NCI-H2171 (cell line): ENCODE measurements around the gene OSBPL1A.

Experiments used
- DNase-seq: peaks from one replicate; lab custom pipeline; 2025; lab: John Stamatoyannopoulos, UW

OSBPL1A gene

DNA sequence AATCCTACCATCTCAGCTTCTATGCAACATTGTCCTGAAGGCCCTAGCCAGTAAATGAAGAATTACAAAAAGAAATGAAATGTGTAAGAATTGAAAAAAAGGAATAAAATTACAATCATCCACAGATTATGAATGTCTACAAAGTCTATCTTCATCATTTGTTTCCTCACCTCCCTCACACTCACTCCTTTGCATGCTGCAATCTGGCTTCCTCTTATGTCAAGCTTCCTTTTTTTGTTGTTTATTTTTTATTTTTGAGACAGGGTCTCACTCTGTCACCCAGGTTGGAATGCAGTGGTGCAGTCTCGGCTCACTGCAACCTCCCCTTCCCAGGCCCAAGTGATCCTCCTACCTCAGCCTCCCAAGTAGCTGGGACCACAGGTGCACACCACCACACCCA is 129.7 kb downstream of the OSBPL1A start:
- no peak for DNase-seq

DNA sequence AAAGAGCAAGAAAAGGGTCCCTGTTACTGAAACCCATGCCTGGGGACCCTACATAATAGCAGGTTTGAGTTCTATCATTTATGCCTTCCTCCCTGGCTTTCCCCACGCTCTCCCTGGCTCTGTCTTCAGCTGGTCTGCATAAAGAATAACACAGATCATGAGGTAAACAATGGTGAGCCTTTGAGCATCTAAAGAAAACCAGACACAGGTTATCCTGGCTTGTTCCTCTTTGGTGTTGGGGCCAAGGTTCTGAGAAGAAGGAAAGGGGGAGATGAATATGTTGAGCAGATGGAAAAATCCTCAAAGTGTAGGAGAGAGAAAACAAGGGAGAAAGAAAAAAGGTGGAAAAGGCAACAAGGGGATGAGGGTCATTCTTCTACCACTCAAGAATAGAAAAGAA is 131.5 kb downstream of the OSBPL1A start:
- no peak for DNase-seq

DNA sequence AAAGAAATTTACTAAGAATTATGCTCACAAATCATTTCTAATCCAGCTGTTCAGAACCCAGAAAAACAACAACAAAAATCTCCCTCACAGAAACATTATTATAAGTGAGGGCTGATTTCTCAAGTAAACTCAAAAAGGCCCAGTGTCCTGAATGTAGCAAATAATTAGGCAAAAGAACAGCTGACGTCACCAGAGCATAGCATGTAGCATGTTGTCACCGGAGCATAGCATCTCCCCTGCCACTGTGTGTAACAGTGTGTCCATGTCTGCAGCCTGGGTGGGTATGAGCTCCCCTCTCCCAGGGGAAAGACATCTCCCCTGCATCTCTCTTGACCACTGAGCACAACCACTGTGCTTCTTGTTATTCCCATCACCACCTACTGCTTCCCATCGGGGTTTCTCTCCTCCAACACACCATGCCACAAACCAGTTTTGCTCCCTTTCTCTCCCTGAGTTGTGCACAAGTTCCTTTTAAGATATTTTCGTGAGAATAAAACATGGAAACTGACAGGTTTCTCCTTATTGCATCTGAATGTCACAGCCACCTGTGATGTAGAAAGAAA is 132.0 kb downstream of the OSBPL1A start:
- no peak for DNase-seq

DNA sequence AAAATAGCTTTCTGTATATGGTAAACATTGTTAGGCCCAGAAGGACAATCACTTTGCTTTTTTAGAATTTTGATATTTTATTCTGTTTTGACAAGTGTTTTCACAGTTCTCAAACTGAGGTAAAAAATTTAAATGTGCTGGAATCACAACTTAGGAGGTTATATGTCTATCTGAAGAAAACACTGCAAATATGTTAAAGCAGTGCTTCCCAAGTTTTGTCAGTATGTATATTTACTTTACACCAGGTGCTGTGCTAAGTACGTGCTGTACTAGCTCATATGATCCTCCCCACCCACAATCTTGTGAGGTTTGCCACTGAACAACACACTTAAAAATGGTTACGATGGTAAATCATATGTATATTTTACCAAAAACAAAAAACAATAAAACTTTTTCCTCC is 134.6 kb downstream of the OSBPL1A start:
- DNase-seq: no peak

- no peak for DNase-seq
Observed at GRCh38 chr18:24262087-24262486, 135.5 kb downstream of the OSBPL1A start.

DNA sequence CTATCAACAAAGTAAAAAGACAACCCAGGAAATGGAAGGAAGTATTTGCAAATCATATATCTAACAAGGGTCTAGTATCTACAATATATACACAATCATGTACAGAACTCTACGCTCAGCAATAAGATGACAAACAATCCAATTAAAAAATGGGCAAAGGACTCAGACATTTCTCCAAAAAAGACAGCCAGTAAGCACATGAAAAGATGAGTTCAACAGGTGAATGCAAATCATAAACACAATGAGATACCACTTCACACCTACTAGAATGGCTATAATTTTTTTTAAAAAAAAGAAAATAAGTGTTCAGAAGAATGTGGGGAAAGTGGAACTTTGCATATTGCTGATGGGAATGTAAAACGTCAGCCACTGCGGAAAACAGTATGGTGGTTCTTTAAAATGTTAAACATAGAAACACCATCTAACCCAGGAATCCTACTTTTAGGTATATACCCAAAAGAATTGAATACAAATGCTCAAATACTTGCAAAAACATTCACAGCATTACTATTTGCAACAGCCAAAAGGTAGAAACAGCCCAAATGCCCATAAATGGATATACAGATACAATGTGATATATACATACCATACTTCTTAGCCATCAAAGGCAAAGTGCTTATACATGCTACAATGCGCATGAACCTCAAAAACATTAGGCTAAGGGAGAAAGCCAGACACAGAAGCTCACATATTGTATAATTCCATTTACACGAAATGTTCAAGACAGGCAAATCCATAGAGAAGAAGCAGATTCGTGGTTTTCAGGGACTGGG is 137.6 kb downstream of the OSBPL1A start:
- DNase-seq: no peak

DNA sequence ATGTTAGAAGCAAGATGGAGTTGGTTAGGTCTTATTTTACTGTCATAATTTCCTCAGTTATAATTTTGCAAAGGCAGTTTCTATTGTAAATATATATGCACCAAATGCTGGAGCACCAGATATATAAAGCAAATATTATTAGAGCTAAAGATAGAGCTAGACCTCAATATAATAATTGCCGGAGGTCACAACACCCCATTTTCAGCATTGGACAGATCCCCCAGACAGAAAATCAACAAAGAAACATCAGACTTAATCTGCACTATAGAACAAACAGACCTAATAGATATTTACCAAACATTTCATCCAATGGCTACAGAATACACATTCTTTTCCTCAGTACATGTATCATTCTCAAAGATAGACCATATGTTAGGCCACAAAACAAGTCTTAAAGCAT is 143.6 kb downstream of the OSBPL1A start:
- DNase-seq: no peak

DNA sequence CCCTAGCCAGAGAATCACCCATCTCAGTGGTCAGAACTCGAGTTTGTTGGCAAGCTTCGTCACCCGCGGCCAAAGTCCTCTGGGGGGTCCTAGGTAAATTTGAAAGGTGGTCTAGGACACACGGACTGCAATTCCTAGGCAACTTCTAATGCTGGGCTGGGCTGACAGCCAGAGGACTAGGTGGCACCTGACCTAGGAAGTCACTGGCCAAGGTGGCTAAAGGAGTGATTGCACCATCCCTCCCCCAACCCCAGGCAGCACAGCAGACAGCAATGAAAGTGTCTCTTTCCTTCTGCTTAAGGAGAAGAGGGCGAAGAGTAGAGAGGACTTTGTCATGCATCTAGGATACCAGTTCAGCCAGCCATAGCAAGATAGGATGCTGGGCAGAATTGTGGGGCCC is 147.9 kb downstream of the OSBPL1A start:
- DNase-seq: no peak

GRCh38 chr18:24248359-24248758 is 149.3 kb downstream of the OSBPL1A start:
- no peak for DNase-seq

GRCh38 chr18:24246143-24246542 is 151.5 kb downstream of the OSBPL1A start:
- no peak for DNase-seq

- DNase-seq: no peak
Observed at GRCh38 chr18:24244698-24245097, 152.9 kb downstream of the OSBPL1A start.

DNA sequence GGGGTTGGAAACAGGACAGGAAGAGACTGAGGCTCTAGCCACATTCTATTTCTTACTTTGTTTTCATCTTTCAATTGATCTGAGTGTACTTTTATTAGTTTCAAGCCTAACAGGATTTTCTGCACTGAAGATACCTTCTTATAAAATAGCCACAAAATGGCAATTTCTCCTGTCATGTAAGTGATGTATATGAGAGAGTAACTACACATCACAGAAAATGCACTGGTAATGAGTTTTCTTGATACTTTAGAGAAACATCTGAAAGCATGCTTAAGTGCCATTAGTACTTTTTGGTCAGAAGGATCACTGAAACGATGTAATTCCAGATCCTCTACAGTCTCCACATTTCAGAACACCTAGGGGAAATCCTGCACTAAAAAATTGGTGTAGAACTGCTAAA is 153.9 kb downstream of the OSBPL1A start:
- no peak for DNase-seq

GRCh38 chr18:24239341-24239740 is 158.3 kb downstream of the OSBPL1A start:
- DNase-seq: no peak

GRCh38 chr18:24238387-24238786 is 159.2 kb downstream of the OSBPL1A start:
- DNase-seq: no peak

- DNase-seq: no peak
Observed at GRCh38 chr18:24234850-24235418, 162.7 kb downstream of the OSBPL1A start.

GRCh38 chr18:24234330-24234729 is 163.3 kb downstream of the OSBPL1A start:
- DNase-seq: no peak

DNA sequence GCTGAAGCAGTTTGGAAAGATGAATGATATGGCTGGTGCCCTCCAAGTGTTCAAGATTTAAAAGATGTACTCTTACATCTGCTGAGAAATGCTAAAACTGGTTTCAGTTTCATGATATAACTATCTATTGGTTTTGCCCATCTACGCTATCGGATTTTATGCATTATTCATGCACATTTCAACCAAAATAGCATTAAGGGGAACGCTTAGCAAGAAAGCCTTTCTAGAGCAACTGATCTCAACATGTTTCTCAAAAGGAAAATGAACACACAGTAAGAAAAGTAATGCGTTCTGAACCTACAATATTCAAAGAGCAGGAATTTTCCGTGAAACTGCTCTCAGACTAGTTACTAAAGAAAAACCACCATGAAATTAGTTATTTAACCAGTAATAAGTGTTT is 164.8 kb downstream of the OSBPL1A start:
- DNase-seq: no peak

DNA sequence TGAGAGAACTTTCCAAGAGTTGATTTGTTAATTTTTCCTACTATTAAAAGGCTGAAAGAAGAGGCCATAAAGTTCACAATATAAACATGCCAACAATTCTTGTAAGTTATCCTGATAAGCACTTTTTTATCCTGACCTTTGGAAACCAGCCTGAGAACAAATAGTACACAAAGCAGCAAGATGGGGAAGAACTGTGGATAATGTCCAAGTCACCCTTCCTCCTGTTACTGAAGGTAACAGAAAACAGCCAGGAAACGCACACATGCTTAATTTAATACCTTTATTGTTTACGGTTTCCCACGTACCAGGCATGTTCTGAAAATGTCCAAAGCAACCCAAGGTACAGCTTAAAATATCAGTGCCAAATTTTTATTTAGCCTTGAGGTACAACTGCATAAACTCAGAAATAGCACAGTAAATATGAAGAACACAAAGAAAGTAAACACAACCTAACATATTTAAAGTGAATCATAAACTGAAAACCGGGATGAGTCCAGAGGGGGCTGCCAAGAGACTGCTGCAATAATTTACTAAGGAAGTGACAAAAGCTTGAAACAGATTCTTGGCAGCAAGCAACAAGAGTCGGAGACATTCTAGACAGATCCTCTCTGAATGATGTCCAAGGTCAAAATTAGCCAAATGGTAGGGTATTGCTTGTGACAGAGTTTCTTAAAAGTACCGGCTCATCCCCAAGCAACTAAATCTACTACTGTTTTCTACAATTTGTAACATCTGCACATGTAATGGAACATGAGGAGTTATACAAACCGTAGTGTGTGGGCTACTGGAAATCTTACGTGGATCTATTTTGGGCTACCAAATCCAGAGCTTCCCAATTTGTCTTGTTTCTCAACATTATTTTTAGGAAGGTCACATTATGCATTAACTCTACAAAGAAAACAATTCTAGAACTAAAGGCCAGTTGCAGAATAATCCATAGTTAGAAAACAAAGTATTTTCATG is 165.6 kb downstream of the OSBPL1A start:
- no peak for DNase-seq

DNA sequence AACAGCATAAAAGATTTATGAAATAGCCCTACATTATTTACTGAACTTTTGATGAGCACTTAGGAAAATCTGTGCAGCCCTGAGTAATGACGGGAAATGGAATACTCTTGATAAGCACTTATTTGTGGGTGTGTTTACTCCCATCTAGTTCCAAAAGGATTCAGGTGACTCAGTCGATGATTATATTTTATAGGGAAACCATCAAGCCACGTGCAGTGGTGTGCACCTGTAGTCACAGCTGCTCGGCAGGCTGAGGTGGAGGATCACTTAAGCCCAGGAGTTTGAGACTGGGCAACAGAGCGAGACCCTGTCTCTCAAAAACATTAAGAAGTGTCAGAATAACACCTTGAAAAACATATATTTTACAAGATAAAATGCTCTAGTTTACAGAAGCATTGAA is 166.9 kb downstream of the OSBPL1A start:
- DNase-seq: no peak

- no peak for DNase-seq
Observed at GRCh38 chr18:24228667-24229041, 169.0 kb downstream of the OSBPL1A start.

- no peak for DNase-seq
Observed at GRCh38 chr18:24227977-24228666, 169.5 kb downstream of the OSBPL1A start.

- no peak for DNase-seq
Observed at GRCh38 chr18:24220318-24220688, 177.3 kb downstream of the OSBPL1A start.
